ENCODE results near the gene PRX.

DNA sequence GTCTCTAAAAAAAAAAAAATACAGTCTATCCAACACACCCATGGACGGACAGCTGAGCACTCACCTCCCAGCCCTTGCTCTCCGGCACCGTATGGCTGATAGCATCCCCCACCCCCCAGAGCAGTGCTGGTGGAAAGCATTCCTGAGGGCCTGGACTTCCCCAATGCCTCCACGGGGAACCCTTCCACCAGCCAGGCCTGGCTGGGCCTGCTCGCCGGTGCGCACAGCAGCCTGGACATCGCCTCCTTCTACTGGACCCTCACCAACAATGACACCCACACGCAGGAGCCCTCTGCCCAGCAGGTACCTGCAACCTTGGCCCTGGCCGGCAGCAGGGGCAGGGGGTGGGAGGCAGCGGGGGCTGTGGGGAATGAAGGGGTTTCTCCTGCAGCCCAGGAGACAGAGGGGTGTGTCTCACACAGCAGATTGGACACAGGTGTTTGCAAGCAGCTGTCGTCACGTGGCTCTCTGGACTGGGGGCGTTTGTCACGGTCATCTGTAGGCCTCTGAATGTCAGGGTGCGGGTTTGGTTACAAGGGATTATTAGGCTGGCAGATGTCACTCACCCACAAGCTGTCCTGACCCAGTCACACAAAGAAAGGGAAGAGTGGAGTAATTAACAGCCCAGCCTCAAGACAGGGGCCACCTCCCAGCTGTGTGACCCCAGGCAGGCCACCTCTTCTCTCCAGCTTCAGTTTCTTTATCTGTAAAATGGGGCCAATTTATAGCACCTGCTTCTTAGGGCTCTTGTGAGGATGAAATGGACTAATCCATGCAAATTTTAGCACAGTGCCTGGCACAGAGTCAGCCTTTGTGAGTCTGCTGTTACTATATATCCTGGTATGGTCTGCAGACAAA lies 45.4 kb downstream of the PRX start:
- TF ChIP-seq CTCF (IDR thresholded peaks at IDR 0.05), result no peak
- no peak for TF ChIP-seq POLR2A (IDR thresholded peaks at IDR 0.05)
